Sciatic nerve (tissue), 2 donors: ENCODE data around the gene HTRA1. TPM values are rescaled to one million over a fixed set of nuclear protein-coding genes. Genes with fewer than 3 reads are reported as not detected.

Experiments used
- ATAC-seq: fragments of 200-7000 bp; cut with Tn5 transposase; one replicate; pipeline ENCODE4 v1.9.1; 2020; ENCODE audit warnings: mild to moderate bottlenecking, moderate library complexity
- DNase-seq: peaks from one replicate; pipeline ENCODE4 v3.0.0-alpha.2; 2020; ENCODE audit warnings: low spot score
- intact Hi-C: fragments of 100-400 bp; cut with DNase I; formaldehyde crosslinking; loops from one replicate; pipeline ENCODE4 v1.14.2; 2022
- total RNA-seq: library from RNA; stranded (reverse); fragmentation: NEBNext Ultra II Directional; extraction: Animal tissue kit (Norgen Biotek cat#: 25700); gene quantifications from one replicate; pipeline ENCODE4 v1.2.1, GENCODE V29; 2021
- donor health status: DM: no; HTN: no; CAD: no.
- donor health status: DM: no; HTN: no; CAD: no.

Gene HTRA1
- total RNA-seq, 1 donor from 2014 or later: 123 TPM

DNA sequence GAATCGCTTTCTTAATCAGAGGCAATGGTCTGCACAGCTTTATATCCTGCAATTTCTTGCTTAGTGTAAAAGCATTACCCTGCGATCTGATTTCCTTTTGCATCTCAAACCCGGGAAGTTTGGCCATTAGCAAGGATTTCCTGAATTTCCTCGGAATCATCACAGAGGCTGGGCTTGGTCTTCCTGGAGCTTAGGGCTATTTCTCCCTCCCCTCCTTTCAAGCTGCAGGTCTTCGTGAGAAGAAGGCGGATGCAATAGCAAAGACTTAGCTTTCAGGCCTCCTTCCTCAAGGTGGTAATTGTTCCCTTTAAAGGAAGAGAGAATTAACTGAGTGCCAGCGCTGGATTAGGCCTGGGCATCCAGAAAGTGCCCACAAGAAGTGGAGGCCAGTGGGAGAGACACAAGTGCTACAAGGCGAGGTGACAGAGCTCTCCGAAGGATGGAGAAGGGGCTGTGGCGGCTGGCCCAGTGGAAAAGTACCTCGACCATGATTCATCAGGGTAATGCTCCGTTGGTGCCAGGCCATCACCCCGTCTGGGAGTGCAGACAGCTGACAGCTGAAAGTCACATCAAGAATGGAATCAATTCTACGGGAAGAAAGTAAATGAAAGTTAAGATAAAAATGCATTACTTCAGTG, 10.9 kb upstream of the HTRA1 start:
- ATAC-seq: no peak
- DNase-seq: no peak

GRCh38 chr10:122454071-122454470, 7.3 kb upstream of the HTRA1 start:
- intact Hi-C loops: no loop called here
- no peak for ATAC-seq
- no peak for DNase-seq

More for the DNA sequence above, 10.9 kb upstream of the HTRA1 start:
- intact Hi-C loops: no loop called here

DNA sequence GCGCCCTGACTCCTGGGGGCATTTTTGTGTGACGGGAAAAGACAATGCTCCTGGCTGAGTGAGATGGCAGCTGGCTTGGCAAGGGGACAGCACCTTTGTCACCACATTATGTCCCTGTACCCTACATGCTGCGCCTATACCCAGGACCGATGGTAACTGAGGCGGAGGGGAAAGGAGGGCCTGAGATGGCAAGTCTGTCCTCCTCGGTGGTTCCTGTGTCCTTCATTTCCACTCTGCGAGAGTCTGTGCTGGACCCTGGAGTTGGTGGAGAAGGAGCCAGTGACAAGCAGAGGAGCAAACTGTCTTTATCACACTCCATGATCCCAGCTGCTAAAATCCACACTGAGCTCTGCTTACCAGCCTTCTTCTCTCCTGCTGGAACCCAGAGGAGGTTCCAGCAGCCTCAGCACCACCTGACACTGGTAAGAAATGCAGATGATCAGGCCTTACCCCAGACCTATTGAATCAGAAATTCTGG, 6.7 kb upstream of the HTRA1 start, which contains the start of gene ARMS2:
TSS of gene ARMS2 (plus strand) at position 51 of the 478 bp plus-strand sequence. CDS start at position 126, 75 bp downstream.
- intact Hi-C loops: no loop called here
- no peak for ATAC-seq
- DNase-seq: no peak

DNA sequence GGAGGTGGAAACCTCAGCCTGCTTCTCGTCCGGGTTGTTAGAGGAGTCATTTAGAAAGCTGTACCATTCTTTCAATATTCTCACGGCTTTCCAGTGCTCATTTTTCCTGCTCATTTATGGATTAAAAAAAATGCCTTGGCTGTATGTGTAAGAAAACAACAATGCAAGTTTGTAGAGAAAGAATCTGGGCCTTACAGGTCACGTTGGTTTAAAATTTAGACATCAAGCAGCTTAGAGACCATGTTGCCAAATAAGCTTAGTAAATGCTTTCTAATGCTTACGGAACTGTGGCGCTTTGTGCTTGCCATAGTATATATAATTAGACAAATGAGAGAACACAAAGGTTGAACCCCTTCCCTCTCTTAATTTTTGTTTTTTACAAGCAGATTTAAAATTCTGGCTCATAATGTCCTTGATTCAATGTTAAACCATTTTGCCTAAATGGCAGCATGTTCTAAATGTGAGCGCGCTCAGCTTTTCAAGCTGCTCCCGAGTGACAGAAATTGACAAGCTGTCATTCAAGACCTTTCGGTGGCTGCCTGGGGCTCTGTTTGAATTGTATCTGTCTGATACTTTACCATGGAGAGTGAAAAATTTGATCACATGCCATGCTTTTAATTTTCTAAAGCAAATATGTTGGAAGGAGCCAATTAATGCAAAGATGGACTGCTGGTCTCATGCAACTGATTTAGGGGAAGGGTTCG, 5.8 kb upstream of the HTRA1 start:
- ATAC-seq (no peak), DNase-seq (no peak)
- intact Hi-C loops: no loop called here

DNA sequence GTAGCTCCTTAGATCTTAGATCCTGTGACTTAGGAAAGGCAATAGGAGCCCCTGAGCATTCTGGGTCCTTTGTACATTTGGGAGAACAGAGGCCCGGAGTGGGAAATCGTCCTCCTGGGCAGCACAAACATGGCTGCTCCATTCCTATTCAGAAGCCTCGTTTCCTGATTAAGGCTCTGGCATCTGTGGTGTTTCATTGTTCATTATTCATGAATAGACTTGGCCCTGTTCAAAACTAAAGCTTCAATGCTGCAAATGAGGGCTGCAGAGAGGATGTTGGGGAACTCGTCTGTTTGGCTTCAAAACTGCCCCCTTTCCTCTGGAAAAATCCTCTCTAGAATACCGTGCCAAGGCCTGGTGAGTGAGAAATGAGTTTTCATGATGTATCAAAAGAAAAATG, 3.4 kb upstream of the HTRA1 start:
- intact Hi-C loops: no loop called here
- DNase-seq (no peak), ATAC-seq (no peak)

DNA sequence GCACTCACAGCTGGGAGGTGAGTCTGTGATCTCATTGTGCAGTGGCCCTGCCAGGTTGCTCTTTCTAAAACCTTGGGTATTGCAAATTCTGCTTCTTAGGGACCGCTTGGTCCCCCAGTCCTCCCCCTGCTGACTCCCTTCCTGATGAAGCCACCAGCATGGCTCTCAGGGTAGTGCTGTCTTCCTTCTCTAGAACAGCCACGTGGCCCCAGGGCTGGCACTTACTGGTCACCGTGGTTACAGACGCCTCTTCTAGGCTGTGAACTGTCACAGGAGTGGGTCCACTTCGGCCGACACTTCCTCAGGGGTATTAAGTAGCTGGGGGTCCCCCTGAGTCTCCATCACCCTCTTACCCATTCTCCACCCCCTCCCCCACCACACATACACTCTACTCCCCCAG, 2.7 kb upstream of the HTRA1 start:
- no peak for DNase-seq
- intact Hi-C loops: no loop called here

GRCh38 chr10:122459561-122460273, 1.6 kb upstream of the HTRA1 start:
- ATAC-seq: no peak
- DNase-seq: no peak
- intact Hi-C loops: no loop called here

More for the DNA sequence above, 2.7 kb upstream of the HTRA1 start:
- no peak for ATAC-seq

DNA sequence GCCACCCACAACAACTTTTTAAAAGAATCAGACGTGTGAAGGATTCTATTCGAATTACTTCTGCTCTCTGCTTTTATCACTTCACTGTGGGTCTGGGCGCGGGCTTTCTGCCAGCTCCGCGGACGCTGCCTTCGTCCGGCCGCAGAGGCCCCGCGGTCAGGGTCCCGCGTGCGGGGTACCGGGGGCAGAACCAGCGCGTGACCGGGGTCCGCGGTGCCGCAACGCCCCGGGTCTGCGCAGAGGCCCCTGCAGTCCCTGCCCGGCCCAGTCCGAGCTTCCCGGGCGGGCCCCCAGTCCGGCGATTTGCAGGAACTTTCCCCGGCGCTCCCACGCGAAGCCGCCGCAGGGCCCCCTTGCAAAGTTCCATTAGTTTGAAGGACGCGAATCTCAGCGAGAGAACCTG, 461 bp upstream of the HTRA1 start:
- no peak for ATAC-seq
- intact Hi-C loops: no loop called here
- no peak for DNase-seq

DNA sequence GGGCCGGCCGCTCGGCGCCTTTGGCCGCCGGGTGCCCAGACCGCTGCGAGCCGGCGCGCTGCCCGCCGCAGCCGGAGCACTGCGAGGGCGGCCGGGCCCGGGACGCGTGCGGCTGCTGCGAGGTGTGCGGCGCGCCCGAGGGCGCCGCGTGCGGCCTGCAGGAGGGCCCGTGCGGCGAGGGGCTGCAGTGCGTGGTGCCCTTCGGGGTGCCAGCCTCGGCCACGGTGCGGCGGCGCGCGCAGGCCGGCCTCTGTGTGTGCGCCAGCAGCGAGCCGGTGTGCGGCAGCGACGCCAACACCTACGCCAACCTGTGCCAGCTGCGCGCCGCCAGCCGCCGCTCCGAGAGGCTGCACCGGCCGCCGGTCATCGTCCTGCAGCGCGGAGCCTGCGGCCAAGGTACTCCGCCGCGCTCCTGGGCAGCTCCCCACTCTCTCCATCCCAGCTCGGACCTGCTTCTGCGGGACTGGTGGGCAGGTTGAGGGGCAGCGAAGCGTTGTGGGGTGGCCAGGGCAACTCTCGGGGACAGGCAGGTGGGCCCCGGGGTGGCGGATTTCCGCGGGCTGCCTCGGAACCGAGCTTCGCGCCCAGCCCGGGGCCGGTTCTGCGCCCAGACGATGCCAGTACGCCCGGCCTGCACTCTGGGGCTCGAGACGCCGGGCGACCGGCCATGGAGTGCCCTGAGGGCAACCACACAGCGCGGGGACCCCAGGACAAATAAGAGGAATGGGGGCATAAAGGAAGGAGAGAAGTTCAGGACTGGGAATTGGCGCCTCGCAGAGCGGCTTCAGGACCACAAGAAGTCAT, 578 bp downstream of the HTRA1 start:
- intact Hi-C loops: no loop called here
- DNase-seq: no peak
- ATAC-seq: peak; percentile 34

DNA sequence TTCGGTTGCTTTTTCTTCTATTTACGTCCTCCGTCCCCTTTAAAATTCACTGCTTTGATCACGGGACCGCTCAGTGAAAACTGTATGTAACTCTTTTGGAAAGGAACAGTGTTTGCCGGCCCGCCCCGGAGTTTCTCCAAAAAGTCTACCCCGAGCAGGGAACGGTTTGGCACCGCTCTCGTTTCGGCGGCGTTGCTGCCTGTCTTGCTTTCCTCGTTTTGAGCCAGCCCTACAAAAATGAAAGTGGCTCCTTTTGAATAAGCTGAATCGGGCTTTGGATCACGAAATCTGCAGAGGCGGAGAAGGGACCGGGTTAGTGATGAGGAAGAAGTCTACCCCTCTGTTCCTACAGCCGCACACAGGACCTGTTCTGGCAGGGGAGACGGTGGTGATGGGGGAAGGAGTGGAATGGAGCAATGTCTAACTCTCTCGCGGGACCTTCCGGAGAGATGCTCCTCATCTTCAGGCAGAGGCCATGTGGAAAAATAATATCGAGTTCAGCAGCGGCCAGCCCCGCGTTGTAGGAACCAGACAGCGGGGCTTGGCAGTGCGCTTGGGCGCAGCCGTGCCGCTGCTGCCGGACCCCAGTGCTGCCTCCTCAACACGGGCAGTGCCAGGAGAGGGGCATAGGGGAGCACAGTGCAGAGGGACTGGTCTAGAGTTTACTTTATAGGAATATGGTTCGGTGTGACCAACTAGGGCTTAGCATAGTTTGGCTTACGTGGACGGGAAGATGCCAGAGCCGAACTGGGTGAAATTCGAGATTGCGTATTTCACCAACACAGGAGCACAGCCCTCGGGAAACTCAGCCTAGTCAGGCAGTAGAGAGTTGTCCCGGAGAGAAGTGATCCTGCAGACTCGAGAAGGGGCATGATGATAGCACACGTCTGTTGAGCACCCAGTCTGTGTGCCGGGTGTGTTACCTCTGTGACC, 1.4 kb downstream of the HTRA1 start:
- intact Hi-C loops: no loop called here
- DNase-seq: peak; percentile 78
- peak; percentile 74 for ATAC-seq

GRCh38 chr10:122463466-122464249, 2.3 kb downstream of the HTRA1 start:
- ATAC-seq: no peak
- intact Hi-C loops: no loop called here
- no peak for DNase-seq

- no peak for ATAC-seq
- no peak for DNase-seq
- intact Hi-C loops: no loop called here
These were observed 2.8 kb downstream of the HTRA1 start for GRCh38 chr10:122464250-122464510.

DNA sequence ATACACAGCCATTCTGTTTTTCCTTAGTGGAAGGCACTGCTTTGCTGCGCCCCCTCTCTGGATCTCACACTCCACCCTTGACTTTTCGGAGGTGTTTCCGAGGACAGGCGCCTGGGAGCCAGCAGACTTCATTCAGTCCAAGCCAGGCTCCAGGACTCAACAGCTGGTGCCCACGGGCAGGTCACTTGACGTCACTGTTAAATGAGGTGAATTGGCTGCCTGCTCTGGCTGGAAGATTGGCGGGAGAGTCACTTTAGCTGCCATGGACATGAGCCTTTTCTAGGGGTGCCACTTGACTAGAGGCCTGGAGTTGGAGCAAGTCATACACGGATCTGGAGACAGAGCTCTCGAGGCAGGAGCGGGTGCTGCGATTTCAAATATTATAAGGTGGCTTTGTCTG, 3.2 kb downstream of the HTRA1 start:
- no peak for DNase-seq
- intact Hi-C loops: no loop called here
- ATAC-seq: no peak

DNA sequence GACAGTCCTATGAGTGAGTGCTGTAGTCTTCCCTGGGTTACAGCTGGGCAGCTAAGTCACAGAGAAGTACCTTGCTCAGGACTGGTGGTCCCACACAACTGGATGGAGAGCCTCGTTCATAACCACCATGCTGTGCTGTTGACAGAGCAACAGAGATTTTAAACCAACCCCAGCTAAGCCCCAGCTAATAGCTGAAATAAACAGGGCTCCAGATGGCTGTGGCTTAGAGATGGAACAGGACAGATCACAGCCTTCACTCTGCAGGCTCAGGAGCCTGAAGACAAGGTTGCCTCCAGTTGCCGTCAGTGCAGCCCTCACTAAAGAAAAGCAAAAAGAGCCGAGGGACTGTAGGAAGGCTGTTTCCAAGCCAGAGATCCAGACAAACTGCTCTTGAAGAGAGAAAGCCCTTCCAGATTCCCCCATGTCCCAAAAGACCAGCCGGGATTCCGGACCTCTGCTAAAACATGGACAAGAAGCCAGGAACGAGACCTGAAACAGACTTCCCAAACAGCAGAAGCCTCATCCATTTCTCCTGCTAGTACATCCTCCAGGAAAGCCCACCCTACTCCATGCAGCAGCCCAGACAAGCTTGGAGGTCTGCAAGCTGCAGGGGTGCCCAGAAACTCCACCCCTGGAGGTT, 4.2 kb downstream of the HTRA1 start:
- ATAC-seq (no peak), DNase-seq (no peak)
- intact Hi-C loops: no loop called here

- DNase-seq (no peak), ATAC-seq (no peak)
- intact Hi-C loops: no loop called here
These were observed 5.6 kb downstream of the HTRA1 start for GRCh38 chr10:122466951-122467381.

DNA sequence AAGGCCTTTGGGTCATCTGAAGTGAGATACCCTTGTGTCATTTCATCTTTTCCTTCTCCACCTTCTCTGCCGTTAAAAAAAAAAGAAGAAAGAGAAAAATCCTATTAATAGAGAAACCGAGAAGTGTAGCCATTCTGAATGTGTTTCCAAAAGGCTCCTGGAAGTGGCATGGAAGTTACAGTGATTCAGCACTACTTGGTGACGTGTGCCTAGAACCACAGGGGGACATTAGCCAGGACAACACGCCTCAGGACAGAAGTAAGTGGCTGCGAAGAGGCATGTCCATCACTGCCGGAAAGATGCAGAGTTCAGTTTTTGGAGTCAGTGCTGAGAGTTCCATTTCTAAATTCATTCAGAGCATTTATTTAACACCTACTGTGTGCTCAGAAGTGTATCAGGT, 6.3 kb downstream of the HTRA1 start:
- intact Hi-C loops: no loop called here
- DNase-seq (no peak), ATAC-seq (no peak)

DNA sequence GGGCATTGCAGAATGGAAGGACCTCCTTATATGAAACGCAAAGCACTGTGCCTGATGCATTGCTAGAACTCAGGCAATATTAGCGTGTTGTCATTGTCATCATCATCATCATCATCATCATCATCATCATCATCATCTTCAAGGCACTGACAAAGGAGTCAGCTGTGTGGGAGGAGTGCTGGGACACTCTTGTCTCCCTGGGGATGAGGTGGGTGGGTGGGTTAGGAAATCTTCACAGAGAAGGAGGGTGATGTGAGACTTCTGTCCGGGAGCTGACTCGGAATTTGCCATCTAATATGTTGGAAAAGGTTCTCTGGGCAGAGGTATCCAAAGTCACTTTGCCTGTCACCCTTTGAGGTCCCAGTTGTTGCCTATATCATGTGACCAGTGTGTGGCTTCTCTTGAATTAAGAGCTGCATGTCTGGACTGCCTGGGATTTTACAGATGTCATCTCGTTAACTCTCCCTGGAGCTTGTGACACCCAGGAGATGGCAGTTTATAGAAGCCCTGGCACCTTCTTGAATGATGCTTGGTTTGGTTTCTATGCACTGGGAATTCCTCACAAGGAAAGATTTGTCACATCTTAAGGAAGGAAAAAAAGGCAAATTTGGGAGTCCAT, 7.1 kb downstream of the HTRA1 start:
- ATAC-seq (peak; percentile 4), DNase-seq (no peak)
- intact Hi-C loops: no loop called here
